ENCODE data around the gene GFRAL. TPM values are rescaled to one million over a fixed set of nuclear protein-coding genes. Genes with fewer than 3 reads are reported as not detected.

GFRAL gene
- not detected for total RNA-seq

GRCh38 chr6:55327169-55327568 lies at the start of gene GFRAL:
GFRAL (plus strand) TSS chr6:55327469; CDS start chr6:55327555, 86 bp downstream.

Other genes starting within 250 kb of the GFRAL start
- gene HCRTR2, start 153.0 kb upstream of the GFRAL start, total RNA-seq = 0.76 TPM

All from metanephros (tissue), 1 donor.